Transverse colon (tissue), 4 donors: ENCODE data around the gene ICE2. TPM values are rescaled to one million over a fixed set of nuclear protein-coding genes. Genes with fewer than 3 reads are reported as not detected.

Source experiments
- DNase-seq: peaks from one replicate; pipeline ENCODE4 v3.0.0-alpha.2; 2019
- H3K27ac ChIP-seq, 4 donors: fragments of 200-600 bp; sonication (generic); 2 replicates each; pipeline ENCODE4 v1.5.1; 2016 to 2018; ENCODE audit warnings: inconsistent platforms in 4 of 4
- H3K27me3 ChIP-seq: fragments of 200-600 bp; sonication (generic); 2 replicates; pipeline ENCODE4 v1.5.1; 2017; ENCODE audit warnings: inconsistent platforms
- H3K36me3 ChIP-seq, 4 donors: fragments of 200-600 bp; sonication (generic); 2 replicates each; pipeline ENCODE4 v1.5.1; 2017 to 2019; ENCODE audit warnings: inconsistent platforms in 4 of 4
- H3K4me1 ChIP-seq, 4 donors: fragments of 200-600 bp; sonication (generic); 2 replicates each; pipeline ENCODE4 v1.5.1; 2017 to 2020; ENCODE audit warnings: inconsistent platforms in 4 of 4
- H3K4me3 ChIP-seq, 4 donors: fragments of 200-600 bp; sonication (generic); 1 replicate in 1 of 4; 2 replicates in 3 of 4; pipeline versions ENCODE4 v1.5.1 to v1.6.1; 2017 to 2019; ENCODE audit warnings: inconsistent platforms in 4 of 4
- H3K9me3 ChIP-seq, 2 donors: fragments of 200-600 bp; sonication (generic); 2 replicates each; pipeline ENCODE4 v1.5.1; 2017 to 2019; ENCODE audit warnings: inconsistent platforms in 2 of 2
- EP300 ChIP-seq: sonication (generic); formaldehyde crosslinking; IDR thresholded peaks from one replicate; pipeline ENCODE4 v1.6.1; 2017; ENCODE audit warnings: antibody characterized with exemption, low read depth
- POLR2A ChIP-seq: fragments of 450-650 bp; IDR thresholded peaks from one replicate; pipeline ENCODE4 v1.6.1; 2016; ENCODE audit warnings: antibody characterized with exemption, mild to moderate bottlenecking, moderate library complexity
- POLR2AphosphoS5 ChIP-seq, 3 donors: sonication (generic); formaldehyde crosslinking; IDR thresholded peaks; one replicate each; pipeline ENCODE4 v1.6.1; 2016; ENCODE audit warnings: antibody characterized with exemption in 3 of 3
- WGBS, 2 donors: methylation state at CpG; one replicate each; pipeline ENCODE4 v1.1.5; 2018; ENCODE audit warnings: low coverage in 1 of 2; 5-methylcytosine and 5-hydroxymethylcytosine counted together
- in situ Hi-C, 4 donors: fragments of 200-750 bp; cut with MboI; loops; one replicate each; pipeline versions ENCODE4 v1.15.0 to v1.15.1; 2017; ENCODE audit warnings: low sequenced_read_pairs in 3 of 4, low pct_ligation_motif_present in 1 of 4, low pct_unique_long_range_greater_than_20kb in 1 of 4
- intact Hi-C: fragments of 100-400 bp; cut with DNase I; formaldehyde crosslinking; loops from one replicate; pipeline ENCODE4 v1.15.1; 2023; ENCODE audit warnings: low total_unique reads
- total RNA-seq, 4 donors: library from RNA; depleted of rRNA; stranded (reverse); fragments of >200 nt; gene quantifications; one replicate each; pipeline ENCODE4 v1.1.0, GENCODE V29; 2016
- TF ChIP-seq, protein P1 (sequence below), 5 experiments: fragments of 200-600 bp in 3 of 5; fragments of 450-650 bp in 2 of 5; sonication (generic) in 3 of 5; IDR thresholded peaks; 1 replicate in 2 of 5; 2 replicates in 3 of 5; pipeline ENCODE4 v1.5.1; 2016 to 2017; ENCODE audit warnings: antibody characterized with exemption in 5 of 5, inconsistent platforms in 3 of 5, mild to moderate bottlenecking in 2 of 5, moderate library complexity in 1 of 5

ICE2 gene
- total RNA-seq, 4 donors from 2014 or later, result 14.6 to 83.4 (median 26.5) TPM

DNA sequence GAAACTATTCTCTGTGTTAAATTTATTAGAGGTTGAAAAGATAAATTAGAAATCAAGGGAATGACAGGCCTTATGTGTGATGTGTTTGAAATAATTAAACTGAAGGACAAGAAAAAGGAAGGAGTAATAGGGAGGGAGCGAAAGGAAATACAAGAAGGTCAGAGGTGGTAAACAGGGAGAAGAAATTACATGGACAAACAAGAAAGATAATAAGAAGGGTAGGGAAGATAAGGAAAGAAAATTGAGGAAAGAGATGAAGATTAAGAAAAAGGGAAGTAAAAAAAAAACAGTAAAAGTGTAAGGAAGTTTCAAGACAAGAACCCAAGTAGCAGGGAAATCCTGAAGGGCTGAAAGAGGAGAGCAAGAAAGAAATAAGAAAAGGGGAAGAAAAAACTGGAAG lies 54.9 kb downstream of the ICE2 start:
- TF ChIP-seq, protein P1, sequence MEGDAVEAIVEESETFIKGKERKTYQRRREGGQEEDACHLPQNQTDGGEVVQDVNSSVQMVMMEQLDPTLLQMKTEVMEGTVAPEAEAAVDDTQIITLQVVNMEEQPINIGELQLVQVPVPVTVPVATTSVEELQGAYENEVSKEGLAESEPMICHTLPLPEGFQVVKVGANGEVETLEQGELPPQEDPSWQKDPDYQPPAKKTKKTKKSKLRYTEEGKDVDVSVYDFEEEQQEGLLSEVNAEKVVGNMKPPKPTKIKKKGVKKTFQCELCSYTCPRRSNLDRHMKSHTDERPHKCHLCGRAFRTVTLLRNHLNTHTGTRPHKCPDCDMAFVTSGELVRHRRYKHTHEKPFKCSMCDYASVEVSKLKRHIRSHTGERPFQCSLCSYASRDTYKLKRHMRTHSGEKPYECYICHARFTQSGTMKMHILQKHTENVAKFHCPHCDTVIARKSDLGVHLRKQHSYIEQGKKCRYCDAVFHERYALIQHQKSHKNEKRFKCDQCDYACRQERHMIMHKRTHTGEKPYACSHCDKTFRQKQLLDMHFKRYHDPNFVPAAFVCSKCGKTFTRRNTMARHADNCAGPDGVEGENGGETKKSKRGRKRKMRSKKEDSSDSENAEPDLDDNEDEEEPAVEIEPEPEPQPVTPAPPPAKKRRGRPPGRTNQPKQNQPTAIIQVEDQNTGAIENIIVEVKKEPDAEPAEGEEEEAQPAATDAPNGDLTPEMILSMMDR (IDR thresholded peaks at IDR 0.05), result no peak
- TF ChIP-seq POLR2AphosphoS5 (IDR thresholded peaks at IDR 0.05) (no peak), EP300 (no peak), POLR2A (no peak)
- H3K27me3 ChIP-seq, result no peaks in the 10 kb centered on the region
- in situ Hi-C loops, result no loop called here
- no peak for DNase-seq
- no peaks in the 10 kb centered on the region for H3K9me3 ChIP-seq
- 83 to 91% methylated on average over 1 of the region's 1 CpG for WGBS, 2 donors
- H3K4me3 ChIP-seq, result no peak overlapping the region
- intact Hi-C loops, result no loop called here
- peak overlapping the region in 1 of 4 donors; percentile 31 for H3K27ac ChIP-seq
- H3K4me1 ChIP-seq, result peaks cover 0 to 24% (median 0%) of the 10 kb centered on the region in 4 donors
- H3K36me3 ChIP-seq, result peaks cover 0 to 6% (median 3%) of the 10 kb centered on the region in 4 donors

DNA sequence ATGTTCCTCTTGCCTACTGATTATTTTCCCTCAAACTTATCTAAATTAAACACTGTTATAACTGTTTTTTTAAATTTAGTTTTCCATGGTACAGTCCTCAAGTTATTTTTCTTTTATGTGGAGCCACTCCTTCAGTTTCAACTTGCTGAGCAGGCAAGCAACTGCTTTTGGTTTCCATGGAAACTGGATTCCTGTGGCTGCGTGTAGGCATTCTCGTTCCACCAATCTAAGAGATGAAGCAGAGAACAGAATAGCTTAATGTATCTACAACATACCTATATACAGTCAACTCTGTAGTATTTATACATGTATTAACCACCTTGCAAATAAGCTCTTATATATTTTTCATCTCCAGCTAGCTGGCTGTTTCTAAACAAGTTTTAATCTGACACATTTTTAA lies 55.4 kb downstream of the ICE2 start:
- in situ Hi-C loops (no loop called here), intact Hi-C loops (no loop called here)
- H3K27me3 ChIP-seq, result no peaks in the 10 kb centered on the region
- peak overlapping the region in 1 of 4 donors; percentile 31 for H3K27ac ChIP-seq
- H3K4me1 ChIP-seq, result peaks cover 0 to 24% (median 0%) of the 10 kb centered on the region in 4 donors
- H3K36me3 ChIP-seq, result peaks cover 0 to 6% (median 2%) of the 10 kb centered on the region in 4 donors
- 16 to 38% methylated on average over 2 of the region's 2 CpGs for WGBS, 2 donors
- H3K4me3 ChIP-seq, result no peak overlapping the region
- DNase-seq, result no peak
- TF ChIP-seq, protein P1 (IDR thresholded peaks at IDR 0.05), result no peak
- TF ChIP-seq POLR2A, result no peak
- no peak for TF ChIP-seq POLR2AphosphoS5 (IDR thresholded peaks at IDR 0.05)
- TF ChIP-seq EP300, result no peak
- H3K9me3 ChIP-seq, result no peaks in the 10 kb centered on the region

DNA sequence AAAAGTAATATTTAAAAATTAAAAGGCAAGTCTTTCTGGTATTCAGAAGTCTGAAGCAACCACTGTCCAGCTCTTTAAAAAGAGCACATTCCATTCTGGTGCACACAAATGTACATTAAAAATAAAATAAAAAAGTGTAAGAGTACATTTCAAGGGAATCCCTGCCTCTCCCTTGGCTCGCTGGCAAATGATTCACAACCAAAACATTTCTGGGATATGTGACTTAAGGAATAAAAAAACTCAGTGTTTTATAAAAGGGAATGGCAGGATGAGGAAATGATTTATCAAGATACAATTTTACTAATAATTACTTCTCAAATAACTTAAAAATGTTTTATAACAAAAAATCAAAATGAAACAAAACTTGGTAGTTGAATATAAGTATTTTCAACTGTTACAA lies 57.4 kb downstream of the ICE2 start:
- Histone ChIP-seq H3K4me1 (peaks cover 0 to 18% (median 0%) of the 10 kb centered on the region in 4 donors), H3K27me3 (no peaks in the 10 kb centered on the region), H3K4me3 (no peak overlapping the region), H3K9me3 (no peaks in the 10 kb centered on the region), H3K27ac (no peak overlapping the region), H3K36me3 (no peaks in the 10 kb centered on the region)
- in situ Hi-C loops (no loop called here), intact Hi-C loops (no loop called here)
- WGBS, 2 donors, result 75 to 79% methylated on average over 1 of the region's 1 CpG
- no peak for DNase-seq
- no peak for TF ChIP-seq EP300
- TF ChIP-seq POLR2A, result no peak
- TF ChIP-seq, protein P1 (IDR thresholded peaks at IDR 0.05), result no peak

DNA sequence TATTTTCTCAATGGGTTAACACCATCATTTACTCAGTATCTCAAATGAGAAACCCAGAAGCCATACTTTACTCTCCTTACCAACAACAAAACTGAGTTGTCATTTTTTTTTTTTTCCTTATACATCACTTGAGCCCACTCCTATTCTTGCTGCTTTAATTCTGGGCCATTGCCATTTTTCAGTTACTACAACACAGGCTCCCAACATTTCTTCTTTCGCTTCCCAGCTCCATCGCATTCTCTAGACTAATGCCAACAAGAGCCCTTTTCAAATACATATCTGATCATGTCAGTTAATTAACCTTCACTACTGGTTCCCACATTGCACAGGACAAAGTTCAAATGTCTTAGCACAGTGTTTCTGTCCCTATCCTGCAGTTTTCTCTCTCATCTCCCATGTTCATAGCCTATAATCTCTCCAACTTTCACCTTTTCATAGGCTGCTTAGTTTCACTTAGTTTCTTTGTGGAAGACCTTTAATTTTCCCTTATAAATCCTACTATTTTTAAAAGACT lies 58.7 kb downstream of the ICE2 start:
- Histone ChIP-seq H3K27me3 (no peaks in the 10 kb centered on the region), H3K4me1 (peaks cover 0 to 18% (median 0%) of the 10 kb centered on the region in 4 donors), H3K36me3 (no peaks in the 10 kb centered on the region), H3K27ac (no peak overlapping the region), H3K4me3 (no peak overlapping the region), H3K9me3 (no peaks in the 10 kb centered on the region)
- DNase-seq, result no peak
- 57 to 80% methylated on average over 2 of the region's 2 CpGs for WGBS, 2 donors
- in situ Hi-C loops, result no loop called here
- intact Hi-C loops, result no loop called here
- TF ChIP-seq EP300 (no peak), POLR2AphosphoS5 (IDR thresholded peaks at IDR 0.05) (no peak), POLR2A (no peak)
- TF ChIP-seq, protein P1 (IDR thresholded peaks at IDR 0.05), result no peak
